SK-N-SH (cell line): ENCODE measurements around the gene PDGFA.

Experiments
- FOXM1 ChIP-seq: IDR thresholded peaks from 2 replicates; pipeline ENCODE4 v1.4.0; 2012; ENCODE audit warnings: low read depth, mild to moderate bottlenecking
- JUND ChIP-seq: IDR thresholded peaks from 2 replicates; pipeline ENCODE4 v1.4.0; 2012
- YY1 ChIP-seq: IDR thresholded peaks from 2 replicates; pipeline ENCODE4 v1.4.0; 2012; ENCODE audit warnings: low read depth, mild to moderate bottlenecking
- TF ChIP-seq, protein P1 (sequence below): fragments of 200-600 bp; sonication (generic); IDR thresholded peaks from 2 replicates; pipeline ENCODE4 v1.6.1; 2017; ENCODE audit warnings: antibody characterized with exemption, mild to moderate bottlenecking, moderate library complexity
- TF ChIP-seq, protein P2 (sequence below): IDR thresholded peaks from 2 replicates; pipeline ENCODE4 v1.6.1; 2012; ENCODE audit warnings: mild to moderate bottlenecking, low read depth, low read length, moderate library complexity

DNA sequence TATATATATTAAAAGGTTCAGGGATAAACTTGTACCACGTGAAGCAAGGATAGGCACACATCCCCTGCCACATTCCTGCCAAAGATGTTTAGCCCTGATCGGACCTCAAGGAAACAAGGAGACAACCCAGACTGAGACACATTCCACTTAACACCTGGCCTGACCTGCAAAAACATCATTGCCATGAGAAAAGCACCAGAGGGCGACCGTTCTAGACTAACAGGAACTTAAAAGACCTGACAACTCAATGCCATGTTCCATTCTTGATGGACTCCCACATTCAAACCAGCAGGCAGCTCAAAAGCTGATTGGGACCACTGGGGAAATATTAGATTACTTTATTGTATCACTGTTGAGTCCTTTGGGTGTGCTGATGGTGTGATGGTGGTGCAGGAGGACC lies 8.1 kb upstream of the PDGFA start:
- TF ChIP-seq FOXM1 (no peak), JUND (no peak), YY1 (no peak)
- TF ChIP-seq, protein P1, sequence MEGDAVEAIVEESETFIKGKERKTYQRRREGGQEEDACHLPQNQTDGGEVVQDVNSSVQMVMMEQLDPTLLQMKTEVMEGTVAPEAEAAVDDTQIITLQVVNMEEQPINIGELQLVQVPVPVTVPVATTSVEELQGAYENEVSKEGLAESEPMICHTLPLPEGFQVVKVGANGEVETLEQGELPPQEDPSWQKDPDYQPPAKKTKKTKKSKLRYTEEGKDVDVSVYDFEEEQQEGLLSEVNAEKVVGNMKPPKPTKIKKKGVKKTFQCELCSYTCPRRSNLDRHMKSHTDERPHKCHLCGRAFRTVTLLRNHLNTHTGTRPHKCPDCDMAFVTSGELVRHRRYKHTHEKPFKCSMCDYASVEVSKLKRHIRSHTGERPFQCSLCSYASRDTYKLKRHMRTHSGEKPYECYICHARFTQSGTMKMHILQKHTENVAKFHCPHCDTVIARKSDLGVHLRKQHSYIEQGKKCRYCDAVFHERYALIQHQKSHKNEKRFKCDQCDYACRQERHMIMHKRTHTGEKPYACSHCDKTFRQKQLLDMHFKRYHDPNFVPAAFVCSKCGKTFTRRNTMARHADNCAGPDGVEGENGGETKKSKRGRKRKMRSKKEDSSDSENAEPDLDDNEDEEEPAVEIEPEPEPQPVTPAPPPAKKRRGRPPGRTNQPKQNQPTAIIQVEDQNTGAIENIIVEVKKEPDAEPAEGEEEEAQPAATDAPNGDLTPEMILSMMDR, result no peak
- TF ChIP-seq, protein P2, sequence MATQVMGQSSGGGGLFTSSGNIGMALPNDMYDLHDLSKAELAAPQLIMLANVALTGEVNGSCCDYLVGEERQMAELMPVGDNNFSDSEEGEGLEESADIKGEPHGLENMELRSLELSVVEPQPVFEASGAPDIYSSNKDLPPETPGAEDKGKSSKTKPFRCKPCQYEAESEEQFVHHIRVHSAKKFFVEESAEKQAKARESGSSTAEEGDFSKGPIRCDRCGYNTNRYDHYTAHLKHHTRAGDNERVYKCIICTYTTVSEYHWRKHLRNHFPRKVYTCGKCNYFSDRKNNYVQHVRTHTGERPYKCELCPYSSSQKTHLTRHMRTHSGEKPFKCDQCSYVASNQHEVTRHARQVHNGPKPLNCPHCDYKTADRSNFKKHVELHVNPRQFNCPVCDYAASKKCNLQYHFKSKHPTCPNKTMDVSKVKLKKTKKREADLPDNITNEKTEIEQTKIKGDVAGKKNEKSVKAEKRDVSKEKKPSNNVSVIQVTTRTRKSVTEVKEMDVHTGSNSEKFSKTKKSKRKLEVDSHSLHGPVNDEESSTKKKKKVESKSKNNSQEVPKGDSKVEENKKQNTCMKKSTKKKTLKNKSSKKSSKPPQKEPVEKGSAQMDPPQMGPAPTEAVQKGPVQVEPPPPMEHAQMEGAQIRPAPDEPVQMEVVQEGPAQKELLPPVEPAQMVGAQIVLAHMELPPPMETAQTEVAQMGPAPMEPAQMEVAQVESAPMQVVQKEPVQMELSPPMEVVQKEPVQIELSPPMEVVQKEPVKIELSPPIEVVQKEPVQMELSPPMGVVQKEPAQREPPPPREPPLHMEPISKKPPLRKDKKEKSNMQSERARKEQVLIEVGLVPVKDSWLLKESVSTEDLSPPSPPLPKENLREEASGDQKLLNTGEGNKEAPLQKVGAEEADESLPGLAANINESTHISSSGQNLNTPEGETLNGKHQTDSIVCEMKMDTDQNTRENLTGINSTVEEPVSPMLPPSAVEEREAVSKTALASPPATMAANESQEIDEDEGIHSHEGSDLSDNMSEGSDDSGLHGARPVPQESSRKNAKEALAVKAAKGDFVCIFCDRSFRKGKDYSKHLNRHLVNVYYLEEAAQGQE, result no peak
